ENCODE data around the gene MRPS2. TPM values are rescaled to one million over a fixed set of nuclear protein-coding genes. Genes with fewer than 3 reads are reported as not detected.

MRPS2 gene
- total RNA-seq (2022; extraction: Qiagen RNA extraction; ENCODE audit: low read depth) = 111 to 136 TPM (median 122 TPM) in 5 replicates

GRCh38 chr9:135500525-135501260, at the start of gene MRPS2:
Gene MRPS2 (plus strand): TSS chr9:135500682. CDS start chr9:135500711, 29 bp downstream.

GRCh38 chr9:135479469-135480052, 20.9 kb upstream of the MRPS2 start, which contains the start of gene PPP1R26:
Gene PPP1R26 (plus strand): TSS chr9:135479782. CDS start chr9:135484511, 4,729 bp downstream.

GRCh38 chr9:135520916-135521607, 20.6 kb downstream of the MRPS2 start, which contains the start of gene LCN1:
Gene LCN1 (plus strand): TSS chr9:135521440. CDS start chr9:135521498, 58 bp downstream.

GRCh38 chr9:135545646-135546176, 45.2 kb downstream of the MRPS2 start, which contains the start of gene OBP2A:
Gene OBP2A (plus strand): TSS chr9:135546126. CDS start chr9:135546181, 55 bp downstream.

Other genes with a start within 250 kb of the MRPS2 start
- 15.0 to 20.1 TPM (median 19.0 TPM) in 5 replicates for gene PPP1R26, start 20.9 kb upstream of the MRPS2 start, total RNA-seq (2022; extraction: Qiagen RNA extraction; ENCODE audit: low read depth)
- not detected in 5 replicates for gene LCN1, start 20.8 kb downstream of the MRPS2 start, total RNA-seq (2022; extraction: Qiagen RNA extraction; ENCODE audit: low read depth)
- 0.14 TPM in 1 of 5 replicates, not detected in the others for gene OBP2A, start 45.4 kb downstream of the MRPS2 start, total RNA-seq (2022; extraction: Qiagen RNA extraction; ENCODE audit: low read depth)
- gene PAEP, start 61.1 kb downstream of the MRPS2 start, total RNA-seq (2022; extraction: Qiagen RNA extraction; ENCODE audit: low read depth) = 0.13 to 0.46 TPM (median 0.20 TPM) in 3 of 5 replicates, not detected in the others
- gene GLT6D1, start 138.9 kb downstream of the MRPS2 start, total RNA-seq (2022; extraction: Qiagen RNA extraction; ENCODE audit: low read depth) = not detected in 5 replicates
- gene LCN9, start 162.6 kb downstream of the MRPS2 start, total RNA-seq (2022; extraction: Qiagen RNA extraction; ENCODE audit: low read depth) = not detected in 5 replicates
- gene SOHLH1, start 198.8 kb downstream of the MRPS2 start, total RNA-seq (2022; extraction: Qiagen RNA extraction; ENCODE audit: low read depth) = not detected in 5 replicates
- gene KCNT1, start 201.5 kb downstream of the MRPS2 start, total RNA-seq (2022; extraction: Qiagen RNA extraction; ENCODE audit: low read depth) = not detected in 5 replicates